Fibroblast of skin of right biceps (primary cell): ENCODE measurements around the gene PLCH2.
A peak's percentile ranks its signal among the peaks of the same experiment; 100 is the strongest.
"Not testable (repeated sequence)": the region's sequence is repeated elsewhere in the genome, so short reads cannot be mapped to it uniquely, and the experiment has no call there.

Experiments
- DNase-seq: peaks from one replicate; pipeline ENCODE4 v3.0.0-alpha.2; 2013

Gene PLCH2

GRCh38 chr1:2441746-2442145 lies 34.3 kb upstream of the PLCH2 start:
- no peak for DNase-seq

- no peak for DNase-seq
These were observed 33.4 kb upstream of the PLCH2 start for GRCh38 chr1:2442661-2443060.

- peak; percentile 15 for DNase-seq
These were observed 32.6 kb upstream of the PLCH2 start for GRCh38 chr1:2443277-2444137.

GRCh38 chr1:2444138-2444591 lies 31.9 kb upstream of the PLCH2 start:
- no peak for DNase-seq

- DNase-seq = no peak
These were observed 30.8 kb upstream of the PLCH2 start for GRCh38 chr1:2445162-2445822.

GRCh38 chr1:2445823-2446215 lies 30.3 kb upstream of the PLCH2 start:
- no peak for DNase-seq

GRCh38 chr1:2446394-2446793 lies 29.7 kb upstream of the PLCH2 start:
- no peak for DNase-seq

- no peak for DNase-seq
These were observed 29.2 kb upstream of the PLCH2 start for GRCh38 chr1:2446861-2447260.

- DNase-seq = no peak
These were observed 28.6 kb upstream of the PLCH2 start for GRCh38 chr1:2447276-2448097.

- no peak for DNase-seq
These were observed 28.0 kb upstream of the PLCH2 start for GRCh38 chr1:2448098-2448445.

GRCh38 chr1:2449636-2450454 lies 26.2 kb upstream of the PLCH2 start:
- no peak for DNase-seq

- peak; percentile 97 for DNase-seq
These were observed 24.3 kb upstream of the PLCH2 start for GRCh38 chr1:2451741-2452140.

GRCh38 chr1:2452201-2452931 lies 23.7 kb upstream of the PLCH2 start:
- no peak for DNase-seq

- DNase-seq = no peak
These were observed 23.2 kb upstream of the PLCH2 start for GRCh38 chr1:2452932-2453315.

- no peak for DNase-seq
These were observed 21.9 kb upstream of the PLCH2 start for GRCh38 chr1:2454227-2454626.

- no peak for DNase-seq
These were observed 20.3 kb upstream of the PLCH2 start for GRCh38 chr1:2455757-2456156.

- DNase-seq = no peak
These were observed 18.6 kb upstream of the PLCH2 start for GRCh38 chr1:2457444-2457843.

GRCh38 chr1:2458687-2459086 lies 17.4 kb upstream of the PLCH2 start:
- DNase-seq = no peak

- DNase-seq = not testable (repeated sequence)
These were observed 16.9 kb upstream of the PLCH2 start for GRCh38 chr1:2459102-2459753.

- DNase-seq = no peak
These were observed 16.3 kb upstream of the PLCH2 start for GRCh38 chr1:2459757-2460156.

GRCh38 chr1:2460203-2460602 lies 15.9 kb upstream of the PLCH2 start:
- no peak for DNase-seq
